WTC11 (cell line): Measurements from ENCODE around the gene ANKRD39. TPM values are rescaled to one million over a fixed set of nuclear protein-coding genes. Genes with fewer than 3 reads are reported as not detected.

ENCODE experiments used
- ATAC-seq: fragments of 200-7000 bp; cut with Tn5 transposase; 2 replicates; pipeline ENCODE4 v1.10.0; 2021; ENCODE audit warnings: mild to moderate bottlenecking, moderate library complexity
- CTCF ChIA-PET: fragments of 300-600 bp; sonication (Branson Sonifier 250); formaldehyde crosslinking; loops from one replicate; lab custom pipeline; 2021; ENCODE audit warnings: antibody characterized with exemption; lab: Charles Lee
- POLR2A ChIA-PET: fragments of 350-600 bp; sonication (Branson Sonifier 250); formaldehyde crosslinking; loops from one replicate; lab custom pipeline; 2021; ENCODE audit warnings: antibody characterized with exemption; lab: Charles Lee
- DNase-seq: peaks from one replicate; pipeline ENCODE4 v3.0.0; 2021; ENCODE audit warnings: low spot score
- H3K27ac Mint-ChIP-seq: 2 replicates; pipeline ENCODE4 v1.8.0; 2021; ENCODE audit warnings: mixed read lengths
- H3K27me3 Mint-ChIP-seq: 2 replicates; pipeline ENCODE4 v1.8.0; 2021; ENCODE audit warnings: low read depth, mild to moderate bottlenecking, moderate library complexity, mixed read lengths
- H3K36me3 Mint-ChIP-seq: 2 replicates; pipeline ENCODE4 v1.8.0; 2021; ENCODE audit warnings: mixed read lengths
- H3K4me1 Mint-ChIP-seq: 2 replicates; pipeline ENCODE4 v1.8.0; 2022; ENCODE audit warnings: mixed read lengths
- H3K4me3 Mint-ChIP-seq: 2 replicates; pipeline ENCODE4 v1.8.0; 2021; ENCODE audit warnings: mild to moderate bottlenecking, moderate library complexity, mixed read lengths
- H3K9me3 Mint-ChIP-seq: 2 replicates; pipeline ENCODE4 v1.8.0; 2021; ENCODE audit warnings: mixed read lengths
- E2F1 ChIP-seq: sonication (generic); formaldehyde crosslinking; IDR thresholded peaks from 2 replicates; pipeline ENCODE4 v1.8.0; 2022; ENCODE audit warnings: mild to moderate bottlenecking, missing genetic modification reagents
- E2F5 ChIP-seq: sonication (generic); formaldehyde crosslinking; IDR thresholded peaks from 2 replicates; pipeline ENCODE4 v1.8.1; 2022; ENCODE audit warnings: mild to moderate bottlenecking, moderate library complexity, missing genetic modification reagents
- ESRRA ChIP-seq: sonication (generic); formaldehyde crosslinking; IDR thresholded peaks from 2 replicates; pipeline ENCODE4 v1.8.1; 2022; ENCODE audit warnings: mild to moderate bottlenecking, missing genetic modification reagents, borderline replicate concordance
- FOXP1 ChIP-seq: sonication (generic); formaldehyde crosslinking; IDR thresholded peaks from 2 replicates; pipeline ENCODE4 v1.8.0; 2022; ENCODE audit warnings: missing genetic modification reagents, mild to moderate bottlenecking, moderate library complexity, borderline replicate concordance
- JUN ChIP-seq: sonication (generic); formaldehyde crosslinking; IDR thresholded peaks from 2 replicates; pipeline ENCODE4 v1.8.0; 2023; ENCODE audit warnings: mild to moderate bottlenecking, missing genetic modification reagents
- NFATC4 ChIP-seq: fragments of 250-450 bp; sonication (Bioruptor Pico); IDR thresholded peaks from 2 replicates; pipeline ENCODE4 v1.9.0; 2021; ENCODE audit warnings: mild to moderate bottlenecking
- NFE2L1 ChIP-seq: sonication (generic); formaldehyde crosslinking; IDR thresholded peaks from 2 replicates; pipeline ENCODE4 v1.8.1; 2023; ENCODE audit warnings: missing genetic modification reagents
- NR1H2 ChIP-seq: sonication (generic); formaldehyde crosslinking; IDR thresholded peaks from 2 replicates; pipeline ENCODE4 v1.9.0; 2021; ENCODE audit warnings: mild to moderate bottlenecking, moderate library complexity, missing genetic modification reagents
- OVOL2 ChIP-seq: fragments of 250-450 bp; sonication (Bioruptor Pico); IDR thresholded peaks from 2 replicates; pipeline ENCODE4 v1.9.0; 2021; ENCODE audit warnings: mild to moderate bottlenecking, borderline replicate concordance
- SMAD4 ChIP-seq: sonication (generic); formaldehyde crosslinking; IDR thresholded peaks from 2 replicates; pipeline ENCODE4 v1.8.0; 2022; ENCODE audit warnings: mild to moderate bottlenecking, missing genetic modification reagents
- SOX15 ChIP-seq: fragments of 250-450 bp; sonication (Bioruptor Pico); IDR thresholded peaks from 2 replicates; pipeline ENCODE4 v1.9.0; 2021; ENCODE audit warnings: mild to moderate bottlenecking
- TEAD1 ChIP-seq: sonication (generic); formaldehyde crosslinking; IDR thresholded peaks from 2 replicates; pipeline ENCODE4 v1.8.0; 2022; ENCODE audit warnings: mild to moderate bottlenecking, missing genetic modification reagents
- TEAD4 ChIP-seq: sonication (generic); formaldehyde crosslinking; IDR thresholded peaks from 2 replicates; pipeline ENCODE4 v1.8.0; 2022; ENCODE audit warnings: mild to moderate bottlenecking, missing genetic modification reagents
- ZNF121 ChIP-seq: sonication (generic); formaldehyde crosslinking; IDR thresholded peaks from 2 replicates; pipeline ENCODE4 v1.8.0; 2023; ENCODE audit warnings: missing genetic modification reagents
- ZNF317 ChIP-seq: sonication (generic); formaldehyde crosslinking; IDR thresholded peaks from 2 replicates; pipeline ENCODE4 v1.8.1; 2023; ENCODE audit warnings: low read depth, mild to moderate bottlenecking, moderate library complexity, missing genetic modification reagents, borderline replicate concordance
- ZNF671 ChIP-seq: fragments of 250-450 bp; sonication (Bioruptor Pico); IDR thresholded peaks from 2 replicates; pipeline ENCODE4 v1.8.0; 2021; ENCODE audit warnings: mild to moderate bottlenecking
- total RNA-seq: library from RNA; stranded (reverse); gene quantifications from 3 replicates; pipeline ENCODE4 v1.2.3, GENCODE V29; 2021
- TF ChIP-seq, protein P1 (sequence below): sonication (generic); formaldehyde crosslinking; IDR thresholded peaks from 2 replicates; pipeline ENCODE4 v1.8.1; 2022; ENCODE audit warnings: low read depth, missing genetic modification reagents, borderline replicate concordance
- TF ChIP-seq, protein P2 (sequence below): sonication (generic); formaldehyde crosslinking; IDR thresholded peaks from 2 replicates; pipeline ENCODE4 v1.8.0; 2023; ENCODE audit warnings: missing genetic modification reagents
- TF ChIP-seq, protein P3 (sequence below): sonication (generic); formaldehyde crosslinking; IDR thresholded peaks from 2 replicates; pipeline ENCODE4 v1.8.1; 2023; ENCODE audit warnings: mild to moderate bottlenecking, missing genetic modification reagents, borderline replicate concordance
- TF ChIP-seq, protein P4 (sequence below): fragments of 250-450 bp; sonication (Bioruptor Pico); IDR thresholded peaks from 2 replicates; pipeline ENCODE4 v1.9.0; 2021; ENCODE audit warnings: moderate library complexity, mild to moderate bottlenecking, inconsistent platforms, borderline replicate concordance
- TF ChIP-seq, protein P5 (sequence below): sonication (generic); formaldehyde crosslinking; IDR thresholded peaks from 2 replicates; pipeline ENCODE4 v1.8.0; 2023; ENCODE audit warnings: mild to moderate bottlenecking, missing genetic modification reagents

ANKRD39 gene
- total RNA-seq, 1 experiment from 2014 or later = 17.9 TPM

DNA sequence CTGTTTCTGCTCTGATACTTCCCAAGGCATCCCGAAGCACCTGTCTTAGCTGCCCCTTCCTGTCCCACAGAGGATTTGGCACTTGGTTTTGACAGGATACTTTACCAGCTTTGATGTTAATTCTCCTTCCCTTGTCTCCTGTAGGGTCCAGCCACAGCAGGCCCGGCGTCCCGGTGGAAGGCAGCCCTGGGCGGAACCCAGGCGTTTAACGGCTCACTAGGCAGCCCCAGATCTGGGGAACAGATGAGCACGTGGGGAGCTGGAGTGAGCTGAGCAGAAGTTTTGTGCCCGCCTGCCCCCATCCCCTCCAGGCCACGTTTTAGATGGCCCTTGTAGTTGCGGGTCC, 25.4 kb downstream of the ANKRD39 start (continued):
- TF ChIP-seq, protein P1, sequence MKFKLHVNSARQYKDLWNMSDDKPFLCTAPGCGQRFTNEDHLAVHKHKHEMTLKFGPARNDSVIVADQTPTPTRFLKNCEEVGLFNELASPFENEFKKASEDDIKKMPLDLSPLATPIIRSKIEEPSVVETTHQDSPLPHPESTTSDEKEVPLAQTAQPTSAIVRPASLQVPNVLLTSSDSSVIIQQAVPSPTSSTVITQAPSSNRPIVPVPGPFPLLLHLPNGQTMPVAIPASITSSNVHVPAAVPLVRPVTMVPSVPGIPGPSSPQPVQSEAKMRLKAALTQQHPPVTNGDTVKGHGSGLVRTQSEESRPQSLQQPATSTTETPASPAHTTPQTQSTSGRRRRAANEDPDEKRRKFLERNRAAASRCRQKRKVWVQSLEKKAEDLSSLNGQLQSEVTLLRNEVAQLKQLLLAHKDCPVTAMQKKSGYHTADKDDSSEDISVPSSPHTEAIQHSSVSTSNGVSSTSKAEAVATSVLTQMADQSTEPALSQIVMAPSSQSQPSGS (CRISPR knock-in tag) = no peak

GRCh38 chr2:96831679-96832078, 26.1 kb downstream of the ANKRD39 start:
- CTCF ChIA-PET = interaction anchor here (1.0 to 3.4 kb wide), 6 partner anchors 16 to 282 kb away, joined by 3 to 32 read pairs (median 8); partner anchors contain the start of genes ANKRD39 and CNNM3
- no peaks in the 10 kb centered on the region for H3K27me3 Mint-ChIP-seq
- POLR2A ChIA-PET = no interaction called here
- H3K4me1 Mint-ChIP-seq = peaks cover 21% of the 10 kb centered on the region
- ATAC-seq = peak; percentile 5; the same call in 1 of the 2 replicates
- TF ChIP-seq OVOL2 (CRISPR knock-in tag) (no peak), SOX15 (CRISPR knock-in tag) (no peak), ESRRA (CRISPR knock-in tag) (no peak), NR1H2 (CRISPR knock-in tag) (no peak), JUN (CRISPR knock-in tag) (no peak), NFE2L1 (CRISPR knock-in tag) (no peak), SMAD4 (CRISPR knock-in tag) (no peak), FOXP1 (no peak), TEAD1 (no peak), TEAD4 (CRISPR knock-in tag) (no peak), E2F1 (no peak), NFATC4 (no peak), ZNF317 (no peak), ZNF671 (CRISPR knock-in tag) (no peak), ZNF121 (CRISPR knock-in tag) (no peak), E2F5 (no peak)
- TF ChIP-seq, protein P2, sequence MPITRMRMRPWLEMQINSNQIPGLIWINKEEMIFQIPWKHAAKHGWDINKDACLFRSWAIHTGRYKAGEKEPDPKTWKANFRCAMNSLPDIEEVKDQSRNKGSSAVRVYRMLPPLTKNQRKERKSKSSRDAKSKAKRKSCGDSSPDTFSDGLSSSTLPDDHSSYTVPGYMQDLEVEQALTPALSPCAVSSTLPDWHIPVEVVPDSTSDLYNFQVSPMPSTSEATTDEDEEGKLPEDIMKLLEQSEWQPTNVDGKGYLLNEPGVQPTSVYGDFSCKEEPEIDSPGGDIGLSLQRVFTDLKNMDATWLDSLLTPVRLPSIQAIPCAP = no peak
- TF ChIP-seq, protein P3, sequence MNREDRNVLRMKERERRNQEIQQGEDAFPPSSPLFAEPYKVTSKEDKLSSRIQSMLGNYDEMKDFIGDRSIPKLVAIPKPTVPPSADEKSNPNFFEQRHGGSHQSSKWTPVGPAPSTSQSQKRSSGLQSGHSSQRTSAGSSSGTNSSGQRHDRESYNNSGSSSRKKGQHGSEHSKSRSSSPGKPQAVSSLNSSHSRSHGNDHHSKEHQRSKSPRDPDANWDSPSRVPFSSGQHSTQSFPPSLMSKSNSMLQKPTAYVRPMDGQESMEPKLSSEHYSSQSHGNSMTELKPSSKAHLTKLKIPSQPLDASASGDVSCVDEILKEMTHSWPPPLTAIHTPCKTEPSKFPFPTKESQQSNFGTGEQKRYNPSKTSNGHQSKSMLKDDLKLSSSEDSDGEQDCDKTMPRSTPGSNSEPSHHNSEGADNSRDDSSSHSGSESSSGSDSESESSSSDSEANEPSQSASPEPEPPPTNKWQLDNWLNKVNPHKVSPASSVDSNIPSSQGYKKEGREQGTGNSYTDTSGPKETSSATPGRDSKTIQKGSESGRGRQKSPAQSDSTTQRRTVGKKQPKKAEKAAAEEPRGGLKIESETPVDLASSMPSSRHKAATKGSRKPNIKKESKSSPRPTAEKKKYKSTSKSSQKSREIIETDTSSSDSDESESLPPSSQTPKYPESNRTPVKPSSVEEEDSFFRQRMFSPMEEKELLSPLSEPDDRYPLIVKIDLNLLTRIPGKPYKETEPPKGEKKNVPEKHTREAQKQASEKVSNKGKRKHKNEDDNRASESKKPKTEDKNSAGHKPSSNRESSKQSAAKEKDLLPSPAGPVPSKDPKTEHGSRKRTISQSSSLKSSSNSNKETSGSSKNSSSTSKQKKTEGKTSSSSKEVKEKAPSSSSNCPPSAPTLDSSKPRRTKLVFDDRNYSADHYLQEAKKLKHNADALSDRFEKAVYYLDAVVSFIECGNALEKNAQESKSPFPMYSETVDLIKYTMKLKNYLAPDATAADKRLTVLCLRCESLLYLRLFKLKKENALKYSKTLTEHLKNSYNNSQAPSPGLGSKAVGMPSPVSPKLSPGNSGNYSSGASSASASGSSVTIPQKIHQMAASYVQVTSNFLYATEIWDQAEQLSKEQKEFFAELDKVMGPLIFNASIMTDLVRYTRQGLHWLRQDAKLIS = no peak
- TF ChIP-seq, protein P4, sequence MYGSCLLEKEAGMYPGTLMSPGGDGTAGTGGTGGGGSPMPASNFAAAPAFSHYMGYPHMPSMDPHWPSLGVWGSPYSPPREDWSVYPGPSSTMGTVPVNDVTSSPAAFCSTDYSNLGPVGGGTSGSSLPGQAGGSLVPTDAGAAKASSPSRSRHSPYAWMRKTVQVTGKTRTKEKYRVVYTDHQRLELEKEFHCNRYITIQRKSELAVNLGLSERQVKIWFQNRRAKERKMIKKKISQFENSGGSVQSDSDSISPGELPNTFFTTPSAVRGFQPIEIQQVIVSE (CRISPR knock-in tag) = no peak
- TF ChIP-seq, protein P5, sequence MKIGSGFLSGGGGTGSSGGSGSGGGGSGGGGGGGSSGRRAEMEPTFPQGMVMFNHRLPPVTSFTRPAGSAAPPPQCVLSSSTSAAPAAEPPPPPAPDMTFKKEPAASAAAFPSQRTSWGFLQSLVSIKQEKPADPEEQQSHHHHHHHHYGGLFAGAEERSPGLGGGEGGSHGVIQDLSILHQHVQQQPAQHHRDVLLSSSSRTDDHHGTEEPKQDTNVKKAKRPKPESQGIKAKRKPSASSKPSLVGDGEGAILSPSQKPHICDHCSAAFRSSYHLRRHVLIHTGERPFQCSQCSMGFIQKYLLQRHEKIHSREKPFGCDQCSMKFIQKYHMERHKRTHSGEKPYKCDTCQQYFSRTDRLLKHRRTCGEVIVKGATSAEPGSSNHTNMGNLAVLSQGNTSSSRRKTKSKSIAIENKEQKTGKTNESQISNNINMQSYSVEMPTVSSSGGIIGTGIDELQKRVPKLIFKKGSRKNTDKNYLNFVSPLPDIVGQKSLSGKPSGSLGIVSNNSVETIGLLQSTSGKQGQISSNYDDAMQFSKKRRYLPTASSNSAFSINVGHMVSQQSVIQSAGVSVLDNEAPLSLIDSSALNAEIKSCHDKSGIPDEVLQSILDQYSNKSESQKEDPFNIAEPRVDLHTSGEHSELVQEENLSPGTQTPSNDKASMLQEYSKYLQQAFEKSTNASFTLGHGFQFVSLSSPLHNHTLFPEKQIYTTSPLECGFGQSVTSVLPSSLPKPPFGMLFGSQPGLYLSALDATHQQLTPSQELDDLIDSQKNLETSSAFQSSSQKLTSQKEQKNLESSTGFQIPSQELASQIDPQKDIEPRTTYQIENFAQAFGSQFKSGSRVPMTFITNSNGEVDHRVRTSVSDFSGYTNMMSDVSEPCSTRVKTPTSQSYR (CRISPR knock-in tag) = no peak
- no peaks in the 10 kb centered on the region for H3K9me3 Mint-ChIP-seq
- H3K36me3 Mint-ChIP-seq = peaks cover 60% of the 10 kb centered on the region
- H3K4me3 Mint-ChIP-seq = no peak overlapping the region
- DNase-seq = no peak
- H3K27ac Mint-ChIP-seq = peak overlapping the region; percentile 90
